VCaP (cell line): ENCODE results near the gene CCSAP.

ENCODE experiments used
- H3K27ac ChIP-seq: fragments of 450-650 bp; 2 replicates; pipeline ENCODE4 v1.5.1; 2017
- TF ChIP-seq, protein P1 (sequence below): fragments of 450-650 bp; conservative IDR thresholded peaks from 2 replicates; pipeline ENCODE4 v1.5.1; 2017; ENCODE audit warnings: mild to moderate bottlenecking, moderate library complexity

The CCSAP gene

DNA sequence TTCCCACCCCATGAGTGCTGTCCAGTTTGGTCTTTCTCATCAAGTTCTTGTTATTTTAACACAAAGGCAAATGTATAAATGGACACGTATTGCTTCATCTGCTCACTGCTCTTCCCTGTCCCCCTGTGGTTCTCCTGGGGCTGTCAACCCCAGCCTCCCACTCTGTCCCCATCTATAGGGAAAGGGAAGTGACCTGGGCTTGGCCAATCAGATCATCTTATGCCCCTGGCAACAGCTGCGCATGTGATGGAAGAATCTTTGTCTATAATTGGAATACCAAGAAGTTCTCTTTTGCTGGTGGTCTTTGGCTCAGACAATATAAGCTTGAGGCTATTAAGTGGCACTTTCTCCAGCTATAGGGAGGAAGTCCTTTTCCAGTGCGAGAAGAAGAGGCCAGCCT lies 4.7 kb upstream of the CCSAP start:
- H3K27ac ChIP-seq: no peak overlapping the region
- TF ChIP-seq, protein P1, sequence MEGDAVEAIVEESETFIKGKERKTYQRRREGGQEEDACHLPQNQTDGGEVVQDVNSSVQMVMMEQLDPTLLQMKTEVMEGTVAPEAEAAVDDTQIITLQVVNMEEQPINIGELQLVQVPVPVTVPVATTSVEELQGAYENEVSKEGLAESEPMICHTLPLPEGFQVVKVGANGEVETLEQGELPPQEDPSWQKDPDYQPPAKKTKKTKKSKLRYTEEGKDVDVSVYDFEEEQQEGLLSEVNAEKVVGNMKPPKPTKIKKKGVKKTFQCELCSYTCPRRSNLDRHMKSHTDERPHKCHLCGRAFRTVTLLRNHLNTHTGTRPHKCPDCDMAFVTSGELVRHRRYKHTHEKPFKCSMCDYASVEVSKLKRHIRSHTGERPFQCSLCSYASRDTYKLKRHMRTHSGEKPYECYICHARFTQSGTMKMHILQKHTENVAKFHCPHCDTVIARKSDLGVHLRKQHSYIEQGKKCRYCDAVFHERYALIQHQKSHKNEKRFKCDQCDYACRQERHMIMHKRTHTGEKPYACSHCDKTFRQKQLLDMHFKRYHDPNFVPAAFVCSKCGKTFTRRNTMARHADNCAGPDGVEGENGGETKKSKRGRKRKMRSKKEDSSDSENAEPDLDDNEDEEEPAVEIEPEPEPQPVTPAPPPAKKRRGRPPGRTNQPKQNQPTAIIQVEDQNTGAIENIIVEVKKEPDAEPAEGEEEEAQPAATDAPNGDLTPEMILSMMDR: no peak

DNA sequence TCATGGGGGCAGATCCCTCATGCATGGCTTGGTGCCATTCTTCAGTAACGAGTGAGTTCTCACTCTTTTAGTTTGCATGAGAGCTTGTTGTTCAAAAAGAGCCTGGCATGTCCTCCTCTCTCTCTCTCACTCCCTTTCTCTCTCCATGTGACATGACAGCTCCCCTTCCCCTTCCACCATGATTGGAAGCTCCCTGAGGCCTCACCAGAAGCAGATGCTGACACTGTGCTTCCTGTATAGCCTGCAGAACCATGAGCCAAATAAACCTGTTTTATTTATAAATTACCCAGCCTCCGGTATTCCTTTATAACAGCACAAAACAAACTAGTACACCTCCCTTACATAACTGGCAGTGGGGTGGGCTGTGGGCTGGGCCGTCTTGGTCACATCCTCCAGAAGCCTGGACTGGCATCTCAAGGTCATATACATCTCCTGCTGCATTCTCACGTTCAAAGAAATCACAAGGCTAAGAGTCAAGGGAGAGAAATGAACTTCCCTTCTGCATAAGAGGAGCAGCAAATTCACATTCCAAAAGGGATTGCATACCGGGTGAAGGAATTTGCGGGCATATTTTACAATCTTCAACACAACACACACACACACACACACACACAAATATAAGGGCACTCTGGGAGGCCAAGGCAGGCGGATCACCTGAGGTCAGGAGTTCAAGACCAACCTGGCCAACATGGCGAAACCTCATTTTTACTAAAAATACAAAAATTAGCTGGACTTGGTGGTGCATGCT lies 2.3 kb upstream of the CCSAP start:
- TF ChIP-seq, protein P1: no peak
- no peak overlapping the region for H3K27ac ChIP-seq

DNA sequence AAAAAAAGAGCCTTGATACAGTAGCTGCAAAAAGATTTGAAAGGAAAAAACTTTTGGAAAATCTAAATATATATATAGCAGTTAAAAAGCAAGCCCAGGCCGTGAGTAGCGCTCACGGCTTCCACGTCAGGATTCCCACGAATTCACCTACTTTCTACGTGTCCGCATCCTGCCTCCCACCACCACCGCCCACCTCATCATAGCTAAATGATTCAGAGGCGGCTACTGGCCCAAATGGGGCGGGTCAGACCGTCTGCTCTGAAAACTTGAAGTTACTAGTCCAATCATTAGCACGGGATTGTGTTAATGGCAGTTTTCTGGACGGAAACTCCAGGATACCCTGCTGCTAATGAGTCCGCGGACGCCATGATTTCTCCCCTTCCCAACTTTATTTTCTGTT lies 1.3 kb upstream of the CCSAP start:
- TF ChIP-seq, protein P1: no peak
- peak overlapping the region; percentile 87; the same call in 1 of the 2 replicates for H3K27ac ChIP-seq

DNA sequence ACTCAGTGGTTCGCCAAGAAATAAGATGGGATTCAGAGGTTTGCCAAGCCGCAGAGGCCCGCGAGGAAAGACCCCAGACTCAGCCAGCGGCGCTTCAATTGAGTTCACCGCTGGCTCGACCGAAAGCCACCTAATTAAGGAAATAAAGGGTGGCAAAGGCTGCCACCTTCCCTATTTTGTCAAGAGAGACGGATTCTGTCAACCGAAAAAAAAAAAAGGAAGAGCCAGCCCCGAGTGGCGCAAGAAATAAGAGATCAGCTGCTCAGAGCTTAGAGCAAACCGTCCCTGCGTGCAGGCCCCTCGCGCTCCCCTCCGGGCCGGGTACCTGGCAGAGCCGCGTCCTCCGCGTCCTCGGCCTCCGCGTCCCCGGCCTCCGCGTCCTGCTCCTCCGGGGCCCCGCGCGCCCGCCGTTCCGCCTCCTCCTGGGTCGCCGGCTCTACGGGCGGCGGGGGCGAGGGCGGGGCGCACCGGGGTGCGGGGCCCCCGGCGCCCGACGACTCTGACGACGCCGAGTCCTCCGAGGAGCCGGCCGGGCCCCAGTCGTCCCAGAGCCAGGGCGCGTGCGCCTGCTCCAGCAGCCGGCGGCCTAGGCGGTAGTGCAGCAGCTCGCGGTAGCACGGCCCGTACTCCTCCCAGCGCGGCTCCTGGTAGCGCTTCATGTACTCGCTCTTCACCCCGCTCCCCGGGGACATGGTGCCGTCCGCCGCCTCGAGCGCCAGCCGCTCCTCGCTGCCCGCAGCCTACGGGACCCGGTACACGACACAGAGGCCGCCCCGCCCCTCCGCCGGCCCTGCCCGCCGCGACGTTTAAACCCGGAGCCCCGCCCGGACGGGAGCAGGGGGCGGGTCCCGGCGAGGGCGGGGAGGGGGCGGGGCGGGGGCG lies 832 bp downstream of the CCSAP start:
- peak overlapping the region; percentile 87 for H3K27ac ChIP-seq
- TF ChIP-seq, protein P1: no peak

DNA sequence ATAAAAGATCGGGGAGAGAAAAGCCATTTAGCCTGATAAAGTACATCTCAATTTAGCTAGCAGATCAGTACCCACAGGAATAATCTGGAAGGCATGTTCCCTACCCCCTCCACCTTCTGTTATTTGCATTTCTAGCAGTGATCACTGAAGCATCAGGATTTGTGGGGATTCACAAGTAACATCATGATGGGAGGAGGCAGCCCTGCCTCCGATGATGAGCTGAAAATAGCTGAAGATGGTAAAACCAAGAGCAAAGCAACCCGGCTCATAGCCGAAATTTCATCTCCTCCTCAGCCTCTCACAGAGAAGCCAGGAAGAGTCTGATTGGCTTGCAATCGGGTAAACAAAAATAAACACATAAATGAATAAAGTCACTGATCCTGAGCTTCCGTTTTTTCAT lies 2.4 kb downstream of the CCSAP start:
- TF ChIP-seq, protein P1: no peak
- peak overlapping the region; percentile 87 for H3K27ac ChIP-seq

DNA sequence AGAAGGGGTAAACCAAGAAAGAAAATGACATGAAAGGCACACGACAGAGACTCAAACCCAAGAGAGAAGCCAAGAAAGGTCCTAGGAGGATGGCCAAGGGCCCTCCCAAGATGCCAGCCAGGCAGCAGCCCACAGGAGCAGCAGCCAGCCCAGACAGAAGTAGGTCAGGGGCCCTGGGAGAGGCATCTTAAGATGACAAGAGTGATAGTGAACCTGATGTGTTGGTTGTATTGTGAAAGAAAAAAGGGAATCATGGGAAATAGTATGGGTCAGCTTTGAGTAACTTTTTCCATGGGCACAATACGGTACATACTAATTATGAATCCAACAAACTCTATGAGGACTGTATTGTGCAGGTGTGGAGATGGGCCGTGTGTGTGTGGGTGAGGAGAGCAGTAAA lies 3.3 kb downstream of the CCSAP start:
- H3K27ac ChIP-seq: peak overlapping the region; percentile 87
- TF ChIP-seq, protein P1: no peak

DNA sequence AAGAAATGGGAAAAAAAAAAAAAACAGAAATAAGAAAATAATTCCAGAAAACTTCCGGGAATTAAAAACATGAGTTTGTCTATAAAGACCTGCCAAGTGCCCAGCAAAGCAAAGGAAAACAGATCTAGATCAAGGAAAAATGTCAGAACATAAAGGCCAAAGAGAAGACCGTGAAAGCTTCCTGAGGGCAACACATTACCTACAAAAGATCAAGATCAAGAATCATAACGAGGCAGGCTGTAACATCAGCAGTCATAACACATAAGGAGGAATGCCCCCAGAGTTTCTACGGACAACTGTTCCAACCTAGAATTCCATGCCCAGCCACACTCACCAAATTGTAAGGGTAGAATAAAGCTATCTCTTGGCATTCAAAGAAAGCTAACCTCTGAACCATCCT lies 3.8 kb downstream of the CCSAP start:
- peak overlapping the region; percentile 87 for H3K27ac ChIP-seq
- TF ChIP-seq, protein P1: no peak
